Non-pigmented ciliary epithelial cell (primary cell): ENCODE measurements around the gene CST8.
A peak's percentile ranks its signal among the peaks of the same experiment; 100 is the strongest.
"Not testable (repeated sequence)": the region's sequence is repeated elsewhere in the genome, so short reads cannot be mapped to it uniquely, and the experiment has no call there.

ENCODE experiments used
- DNase-seq: peaks from one replicate; pipeline ENCODE4 v3.0.0-alpha.2; 2010; ENCODE audit warnings: low read depth

CST8 gene

GRCh38 chr20:23490817-23491216 is at the start of gene CST8:
Gene CST8 (plus strand): TSS chr20:23491117. CDS start chr20:23491668, 551 bp downstream.
- no peak for DNase-seq

- peak; percentile 31 for DNase-seq
Observed at GRCh38 chr20:23441850-23442313, 49.0 kb upstream of the CST8 start.

GRCh38 chr20:23442436-23442835 is 48.5 kb upstream of the CST8 start:
- DNase-seq = no peak

- no peak for DNase-seq
Observed at GRCh38 chr20:23444859-23445258, 46.1 kb upstream of the CST8 start.

GRCh38 chr20:23445596-23446217 is 45.2 kb upstream of the CST8 start:
- DNase-seq = peak; percentile 78

- DNase-seq = peak; percentile 20
Observed at GRCh38 chr20:23446505-23446904, 44.4 kb upstream of the CST8 start.

- no peak for DNase-seq
Observed at GRCh38 chr20:23448167-23448566, 42.8 kb upstream of the CST8 start.

- DNase-seq = no peak
Observed at GRCh38 chr20:23449421-23449820, 41.5 kb upstream of the CST8 start.

- no peak for DNase-seq
Observed at GRCh38 chr20:23450877-23451276, 40.0 kb upstream of the CST8 start.

GRCh38 chr20:23451956-23452487 is 38.9 kb upstream of the CST8 start:
- DNase-seq = no peak

- no peak for DNase-seq
Observed at GRCh38 chr20:23452776-23453175, 38.1 kb upstream of the CST8 start, which contains the start of gene CST11. Gene CST11 (minus strand): TSS chr20:23452876. CDS start chr20:23452811, 65 bp downstream.

GRCh38 chr20:23453549-23454543 is 37.1 kb upstream of the CST8 start:
- DNase-seq = no peak

- no peak for DNase-seq
Observed at GRCh38 chr20:23454816-23455215, 36.1 kb upstream of the CST8 start.

- DNase-seq = no peak
Observed at GRCh38 chr20:23455639-23456038, 35.3 kb upstream of the CST8 start.

- no peak for DNase-seq
Observed at GRCh38 chr20:23456409-23456808, 34.5 kb upstream of the CST8 start.

GRCh38 chr20:23456873-23457272 is 34.0 kb upstream of the CST8 start:
- DNase-seq = no peak

GRCh38 chr20:23459461-23460150 is 31.3 kb upstream of the CST8 start:
- no peak for DNase-seq

GRCh38 chr20:23461180-23461579 is 29.7 kb upstream of the CST8 start:
- DNase-seq = no peak

GRCh38 chr20:23466961-23467360 is 24.0 kb upstream of the CST8 start:
- not testable (repeated sequence) for DNase-seq

GRCh38 chr20:23472306-23472705 is 18.6 kb upstream of the CST8 start:
- DNase-seq = not testable (repeated sequence)

- not testable (repeated sequence) for DNase-seq
Observed at GRCh38 chr20:23473293-23473692, 17.6 kb upstream of the CST8 start.

- no peak for DNase-seq
Observed at GRCh38 chr20:23475395-23475794, 15.5 kb upstream of the CST8 start.
